ENCODE results near the gene FIBCD1.

GRCh38 chr9:130902204-130903185 lies 36.6 kb downstream of the FIBCD1 start:
- TF ChIP-seq, protein P1, sequence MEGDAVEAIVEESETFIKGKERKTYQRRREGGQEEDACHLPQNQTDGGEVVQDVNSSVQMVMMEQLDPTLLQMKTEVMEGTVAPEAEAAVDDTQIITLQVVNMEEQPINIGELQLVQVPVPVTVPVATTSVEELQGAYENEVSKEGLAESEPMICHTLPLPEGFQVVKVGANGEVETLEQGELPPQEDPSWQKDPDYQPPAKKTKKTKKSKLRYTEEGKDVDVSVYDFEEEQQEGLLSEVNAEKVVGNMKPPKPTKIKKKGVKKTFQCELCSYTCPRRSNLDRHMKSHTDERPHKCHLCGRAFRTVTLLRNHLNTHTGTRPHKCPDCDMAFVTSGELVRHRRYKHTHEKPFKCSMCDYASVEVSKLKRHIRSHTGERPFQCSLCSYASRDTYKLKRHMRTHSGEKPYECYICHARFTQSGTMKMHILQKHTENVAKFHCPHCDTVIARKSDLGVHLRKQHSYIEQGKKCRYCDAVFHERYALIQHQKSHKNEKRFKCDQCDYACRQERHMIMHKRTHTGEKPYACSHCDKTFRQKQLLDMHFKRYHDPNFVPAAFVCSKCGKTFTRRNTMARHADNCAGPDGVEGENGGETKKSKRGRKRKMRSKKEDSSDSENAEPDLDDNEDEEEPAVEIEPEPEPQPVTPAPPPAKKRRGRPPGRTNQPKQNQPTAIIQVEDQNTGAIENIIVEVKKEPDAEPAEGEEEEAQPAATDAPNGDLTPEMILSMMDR (IDR thresholded peaks at IDR 0.05; ENCODE audit: insufficient read depth, low read depth, low read length): no peak
- TF ChIP-seq EZH2 (IDR thresholded peaks at IDR 0.05; ENCODE audit: insufficient read depth, low read length): no peak

All from astrocyte (in vitro differentiated cells and primary cell).